OCI-M2 (cell line): ENCODE measurements around the gene SEC22A.

Experiments
- DNase-seq: peaks from one replicate; lab custom pipeline; 2025; ENCODE audit not compliant: unreplicated experiment; lab: John Stamatoyannopoulos, UW

The SEC22A gene

GRCh38 chr3:123262226-123262625 is 60.5 kb downstream of the SEC22A start:
- DNase-seq: no peak

GRCh38 chr3:123262868-123263267 is 61.1 kb downstream of the SEC22A start:
- no peak for DNase-seq

- DNase-seq: no peak
Observed at GRCh38 chr3:123263941-123264340, 62.2 kb downstream of the SEC22A start.

GRCh38 chr3:123267821-123268220 is 66.1 kb downstream of the SEC22A start:
- DNase-seq: no peak

GRCh38 chr3:123270818-123271217 is 69.1 kb downstream of the SEC22A start:
- no peak for DNase-seq

GRCh38 chr3:123271466-123272159 is 69.9 kb downstream of the SEC22A start:
- no peak for DNase-seq

GRCh38 chr3:123272547-123272946 is 70.8 kb downstream of the SEC22A start:
- no peak for DNase-seq

GRCh38 chr3:123275691-123276090 is 73.9 kb downstream of the SEC22A start:
- no peak for DNase-seq

GRCh38 chr3:123276346-123277006 is 74.7 kb downstream of the SEC22A start:
- DNase-seq: no peak

- no peak for DNase-seq
Observed at GRCh38 chr3:123277106-123277505, 75.4 kb downstream of the SEC22A start.

GRCh38 chr3:123278446-123278845 is 76.7 kb downstream of the SEC22A start:
- no peak for DNase-seq

GRCh38 chr3:123279121-123279520 is 77.4 kb downstream of the SEC22A start:
- no peak for DNase-seq

GRCh38 chr3:123281406-123281805 is 79.7 kb downstream of the SEC22A start:
- no peak for DNase-seq

GRCh38 chr3:123281929-123282328 is 80.2 kb downstream of the SEC22A start:
- no peak for DNase-seq

- DNase-seq: no peak
Observed at GRCh38 chr3:123282461-123282860, 80.7 kb downstream of the SEC22A start.

- DNase-seq: no peak
Observed at GRCh38 chr3:123283074-123283473, 81.3 kb downstream of the SEC22A start.

- no peak for DNase-seq
Observed at GRCh38 chr3:123283657-123284398, 82.1 kb downstream of the SEC22A start.

GRCh38 chr3:123284399-123285010 is 82.8 kb downstream of the SEC22A start:
- DNase-seq: no peak

GRCh38 chr3:123285066-123285465 is 83.3 kb downstream of the SEC22A start:
- no peak for DNase-seq

GRCh38 chr3:123285479-123285878 is 83.7 kb downstream of the SEC22A start:
- DNase-seq: no peak

GRCh38 chr3:123285931-123286307 is 84.2 kb downstream of the SEC22A start:
- DNase-seq: no peak
